ENCODE measurements around the gene TTLL11. TPM values are rescaled to one million over a fixed set of nuclear protein-coding genes. Genes with fewer than 3 reads are reported as not detected.
"Not testable (repeated sequence)": the region's sequence is repeated elsewhere in the genome, so short reads cannot be mapped to it uniquely, and the experiment has no call there.

TTLL11 gene
- total RNA-seq, 1 experiment from 2014 or later, result 2.3 TPM

GRCh38 chr9:122004589-122004988, 88.5 kb downstream of the TTLL11 start:
- no peak overlapping the region for H3K27ac ChIP-seq
- no peak overlapping the region for H3K4me2 ChIP-seq
- H3K4me3 ChIP-seq, result no peak overlapping the region
- intact Hi-C loops (cut with micrococcal nuclease; ENCODE audit: unreplicated experiment), result no loop called here
- ChIA-PET CTCF (no interaction called here), POLR2A (ENCODE audit: unreplicated experiment) (interaction anchor here (0.6 kb wide), 1 partner anchor 20 kb away, joined by 7 read pairs; no protein-coding TSS in a partner anchor)
- H3K9me3 ChIP-seq (ENCODE audit: insufficient read depth, low read depth), result no peaks in the 10 kb centered on the region
- no peak for DNase-seq
- H3K4me1 ChIP-seq (replicated peaks; ENCODE audit: insufficient read depth), result no peaks in the 10 kb centered on the region
- no peaks in the 10 kb centered on the region for H4K20me1 ChIP-seq (ENCODE audit: insufficient read depth)
- H3F3A ChIP-seq (ENCODE audit: insufficient read depth, low read depth), result no peaks in the 10 kb centered on the region
- no peaks in the 10 kb centered on the region for H3K27me3 ChIP-seq (ENCODE audit: insufficient read depth, low read depth)
- BruUV-seq (replicated peaks), result no TSS peak
- no peaks in the 10 kb centered on the region for H3K9me2 ChIP-seq (ENCODE audit: insufficient read depth)
- TF ChIP-seq CTCF (conservative IDR thresholded peaks at IDR 0.05) (no peak), EZH2 (IDR thresholded peaks at IDR 0.05; ENCODE audit: low read depth) (no peak)
- H3K36me3 ChIP-seq (ENCODE audit: low read depth), result no peaks in the 10 kb centered on the region
- H2AFZ ChIP-seq, result no peak overlapping the region
- H3K79me2 ChIP-seq (ENCODE audit: low read depth), result no peaks in the 10 kb centered on the region

- H3K9me3 ChIP-seq (ENCODE audit: insufficient read depth, low read depth), result no peaks in the 10 kb centered on the region
- BruUV-seq (replicated peaks), result no TSS peak
- TF ChIP-seq CTCF (conservative IDR thresholded peaks at IDR 0.05) (no peak), EZH2 (IDR thresholded peaks at IDR 0.05; ENCODE audit: low read depth) (no peak)
- H3K4me3 ChIP-seq, result no peak overlapping the region
- H3K27me3 ChIP-seq (ENCODE audit: insufficient read depth, low read depth), result no peaks in the 10 kb centered on the region
- intact Hi-C loops (cut with micrococcal nuclease; ENCODE audit: unreplicated experiment), result no loop called here
- H3F3A ChIP-seq (ENCODE audit: insufficient read depth, low read depth), result 0 out of 2 replicates have a peak, but pooled peaks cover 2% of the 10 kb centered on the region
- H4K20me1 ChIP-seq (ENCODE audit: insufficient read depth), result no peaks in the 10 kb centered on the region
- no peaks in the 10 kb centered on the region for H3K79me2 ChIP-seq (ENCODE audit: low read depth)
- ChIA-PET CTCF (no interaction called here), POLR2A (ENCODE audit: unreplicated experiment) (no interaction called here)
- no peaks in the 10 kb centered on the region for H3K9me2 ChIP-seq (ENCODE audit: insufficient read depth)
- H3K36me3 ChIP-seq (ENCODE audit: low read depth), result no peaks in the 10 kb centered on the region
- H2AFZ ChIP-seq, result no peak overlapping the region
- no peak overlapping the region for H3K27ac ChIP-seq
- DNase-seq, result no peak
- H3K4me1 ChIP-seq (replicated peaks; ENCODE audit: insufficient read depth), result no peaks in the 10 kb centered on the region
- H3K4me2 ChIP-seq, result no peak overlapping the region
Measured at GRCh38 chr9:122001491-122002201, 91.5 kb downstream of the TTLL11 start.

GRCh38 chr9:122000526-122000925, 92.6 kb downstream of the TTLL11 start:
- H3K27ac ChIP-seq; H3K4me2 ChIP-seq; H3K79me2 ChIP-seq (ENCODE audit: low read depth); POLR2A ChIA-PET (ENCODE audit: unreplicated experiment); H3K4me1 ChIP-seq (replicated peaks; ENCODE audit: insufficient read depth); H2AFZ ChIP-seq; DNase-seq; BruUV-seq (replicated peaks); intact Hi-C loops (cut with micrococcal nuclease; ENCODE audit: unreplicated experiment); H3K27me3 ChIP-seq (ENCODE audit: insufficient read depth, low read depth); H3K9me3 ChIP-seq (ENCODE audit: insufficient read depth, low read depth); H3K36me3 ChIP-seq (ENCODE audit: low read depth); H3K4me3 ChIP-seq; CTCF ChIA-PET; H4K20me1 ChIP-seq (ENCODE audit: insufficient read depth); H3F3A ChIP-seq (ENCODE audit: insufficient read depth, low read depth); H3K9me2 ChIP-seq (ENCODE audit: insufficient read depth): not testable (repeated sequence)

- BruUV-seq (replicated peaks), result no TSS peak
- ChIA-PET CTCF (no interaction called here), POLR2A (ENCODE audit: unreplicated experiment) (no interaction called here)
- Histone ChIP-seq H3K79me2 (ENCODE audit: low read depth) (no peaks in the 10 kb centered on the region), H3K4me2 (no peak overlapping the region), H3K9me3 (ENCODE audit: insufficient read depth, low read depth) (no peaks in the 10 kb centered on the region), H3K4me3 (no peak overlapping the region), H2AFZ (no peak overlapping the region), H3K4me1 (replicated peaks; ENCODE audit: insufficient read depth) (no peaks in the 10 kb centered on the region), H3K9me2 (ENCODE audit: insufficient read depth) (no peaks in the 10 kb centered on the region), H3K36me3 (ENCODE audit: low read depth) (no peaks in the 10 kb centered on the region), H3K27ac (no peak overlapping the region), H4K20me1 (ENCODE audit: insufficient read depth) (0 out of 2 replicates have a peak, but pooled peaks cover 2% of the 10 kb centered on the region), H3K27me3 (ENCODE audit: insufficient read depth, low read depth) (no peaks in the 10 kb centered on the region), H3F3A (ENCODE audit: insufficient read depth, low read depth) (0 out of 2 replicates have a peak, but pooled peaks cover 2% of the 10 kb centered on the region)
- DNase-seq, result no peak
- no peak for TF ChIP-seq CTCF (conservative IDR thresholded peaks at IDR 0.05)
- TF ChIP-seq EZH2 (IDR thresholded peaks at IDR 0.05; ENCODE audit: low read depth), result no peak
- intact Hi-C loops (cut with micrococcal nuclease; ENCODE audit: unreplicated experiment), result no loop called here
Measured at GRCh38 chr9:121999556-121999955, 93.6 kb downstream of the TTLL11 start.

Data from PC-9 (cell line).